H1 (cell line): ENCODE measurements around the gene PDZRN4. TPM values are rescaled to one million over a fixed set of nuclear protein-coding genes. Genes with fewer than 3 reads are reported as not detected.

Source experiments
- CREB1 ChIP-seq: IDR thresholded peaks from 2 replicates; pipeline ENCODE4 v1.6.1; 2012; ENCODE audit warnings: inconsistent platforms
- RBBP5 ChIP-seq: IDR thresholded peaks from 2 replicates; pipeline ENCODE4 v1.7.1; 2012; ENCODE audit warnings: low read depth, mild to moderate bottlenecking, inconsistent platforms, low read length, moderate library complexity, borderline replicate concordance
- SIX5 ChIP-seq: IDR thresholded peaks from 2 replicates; pipeline ENCODE4 v1.6.1; 2011; ENCODE audit warnings: mild to moderate bottlenecking, low read depth, low read length
- polyA plus RNA-seq, 7 experiments: library from polyadenylated mRNA; depleted of rRNA in 3 of 7; stranded (reverse) in 5 of 7; unstranded in 2 of 7; fragments of >200 nt in 5 of 7; fragments of 200-250 nt in 2 of 7; gene quantifications; 1 replicate in 5 of 7; 2 replicates in 1 of 7; 4 replicates in 1 of 7; pipeline versions ENCODE4 v1.2.1 to v1.2.3, GENCODE V29; 2011 to 2013; ENCODE audit warnings: missing spikeins in 2 of 7, mixed read lengths in 2 of 7
- total RNA-seq: library from RNA; stranded (reverse); fragmentation: NEBNext Ultra II Directional; extraction: Animal tissue kit (Norgen Biotek cat#: 25700); gene quantifications from 2 replicates; pipeline ENCODE4 v1.2.1, GENCODE V29; 2021

PDZRN4 gene
- total and polyA plus RNA-seq, 2 of the 8 experiments (the other 6 are each of a cell fraction or from before 2014, with no cell fraction given) = not detected

- TF ChIP-seq RBBP5 (no peak), CREB1 (no peak), SIX5 (no peak)
Measured at GRCh38 chr12:41557344-41557743, 369.2 kb downstream of the PDZRN4 start (continued).
